Fibroblast of lung (primary cell): ENCODE measurements around the gene ZNF622.

Experiments used
- EZH2 ChIP-seq: IDR thresholded peaks from 2 replicates; pipeline ENCODE4 v1.5.1; 2012; ENCODE audit warnings: low read length, control low read depth, mild to moderate bottlenecking; ENCODE audit errors: missing control alignments
- TF ChIP-seq, protein P1 (sequence below), 2 donors: IDR thresholded peaks in 1 of 2; conservative IDR thresholded peaks in 1 of 2; 1 replicate in 1 of 2; 2 replicates in 1 of 2; pipeline ENCODE4 v1.5.1; 2011 to 2012; ENCODE audit warnings: low read length in 2 of 2, control low read depth in 1 of 2, inconsistent platforms in 1 of 2, low read depth in 1 of 2, mild to moderate bottlenecking in 1 of 2

DNA sequence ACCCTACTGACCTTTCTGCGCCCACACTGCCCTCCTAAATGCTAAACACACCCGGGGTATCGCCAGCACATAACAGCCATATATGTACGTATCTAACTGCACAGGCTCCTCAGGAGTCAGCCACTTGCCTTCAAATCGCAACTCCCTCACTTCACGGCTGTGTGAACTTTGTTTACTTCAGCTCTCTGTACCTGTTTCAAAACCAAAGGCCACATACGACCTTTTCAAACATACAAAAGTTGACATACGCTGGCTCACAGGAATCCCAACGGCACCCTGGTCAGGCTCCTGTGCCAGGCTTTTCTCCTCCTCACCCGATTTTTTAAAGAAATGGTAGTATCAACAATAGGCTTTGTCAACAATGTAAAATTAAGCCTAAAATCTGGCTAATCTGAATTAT is 39.0 kb upstream of the ZNF622 start:
- TF ChIP-seq, protein P1, sequence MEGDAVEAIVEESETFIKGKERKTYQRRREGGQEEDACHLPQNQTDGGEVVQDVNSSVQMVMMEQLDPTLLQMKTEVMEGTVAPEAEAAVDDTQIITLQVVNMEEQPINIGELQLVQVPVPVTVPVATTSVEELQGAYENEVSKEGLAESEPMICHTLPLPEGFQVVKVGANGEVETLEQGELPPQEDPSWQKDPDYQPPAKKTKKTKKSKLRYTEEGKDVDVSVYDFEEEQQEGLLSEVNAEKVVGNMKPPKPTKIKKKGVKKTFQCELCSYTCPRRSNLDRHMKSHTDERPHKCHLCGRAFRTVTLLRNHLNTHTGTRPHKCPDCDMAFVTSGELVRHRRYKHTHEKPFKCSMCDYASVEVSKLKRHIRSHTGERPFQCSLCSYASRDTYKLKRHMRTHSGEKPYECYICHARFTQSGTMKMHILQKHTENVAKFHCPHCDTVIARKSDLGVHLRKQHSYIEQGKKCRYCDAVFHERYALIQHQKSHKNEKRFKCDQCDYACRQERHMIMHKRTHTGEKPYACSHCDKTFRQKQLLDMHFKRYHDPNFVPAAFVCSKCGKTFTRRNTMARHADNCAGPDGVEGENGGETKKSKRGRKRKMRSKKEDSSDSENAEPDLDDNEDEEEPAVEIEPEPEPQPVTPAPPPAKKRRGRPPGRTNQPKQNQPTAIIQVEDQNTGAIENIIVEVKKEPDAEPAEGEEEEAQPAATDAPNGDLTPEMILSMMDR (conservative IDR thresholded peaks at IDR 0.05 in 1 of 2, IDR thresholded peaks at IDR 0.05 in 1 of 2; ENCODE audit: low read depth in 1 of 2, low read length in 2 of 2), result no peak
- TF ChIP-seq EZH2, result no peak
